SKM-1 (cell line): ENCODE results near the gene MFAP2.

Source experiments
- DNase-seq: peaks from one replicate; lab custom pipeline; 2025; ENCODE audit not compliant: unreplicated experiment; lab: John Stamatoyannopoulos, UW

MFAP2 gene

GRCh38 chr1:16981269-16981849 is 939 bp upstream of the MFAP2 start:
- no peak for DNase-seq

- DNase-seq = no peak
Observed at GRCh38 chr1:16979475-16980327, 719 bp downstream of the MFAP2 start.

- DNase-seq = no peak
Observed at GRCh38 chr1:16978567-16979474, 1.6 kb downstream of the MFAP2 start.

- no peak for DNase-seq
Observed at GRCh38 chr1:16978139-16978538, 2.3 kb downstream of the MFAP2 start.

- no peak for DNase-seq
Observed at GRCh38 chr1:16977377-16977776, 3.0 kb downstream of the MFAP2 start.

- DNase-seq = no peak
Observed at GRCh38 chr1:16976966-16977365, 3.5 kb downstream of the MFAP2 start.

- DNase-seq = no peak
Observed at GRCh38 chr1:16975838-16976237, 4.6 kb downstream of the MFAP2 start.

GRCh38 chr1:16975211-16975610 is 5.2 kb downstream of the MFAP2 start:
- DNase-seq = no peak

- no peak for DNase-seq
Observed at GRCh38 chr1:16973215-16973614, 7.2 kb downstream of the MFAP2 start.

- no peak for DNase-seq
Observed at GRCh38 chr1:16972189-16972895, 8.1 kb downstream of the MFAP2 start.

- no peak for DNase-seq
Observed at GRCh38 chr1:16971341-16972188, 8.9 kb downstream of the MFAP2 start.

- no peak for DNase-seq
Observed at GRCh38 chr1:16970132-16970910, 10.1 kb downstream of the MFAP2 start.

- DNase-seq = no peak
Observed at GRCh38 chr1:16969651-16970050, 10.8 kb downstream of the MFAP2 start.

GRCh38 chr1:16969057-16969611 is 11.3 kb downstream of the MFAP2 start:
- no peak for DNase-seq

- no peak for DNase-seq
Observed at GRCh38 chr1:16968372-16968771, 12.0 kb downstream of the MFAP2 start.

- no peak for DNase-seq
Observed at GRCh38 chr1:16967962-16968361, 12.5 kb downstream of the MFAP2 start.

- DNase-seq = no peak
Observed at GRCh38 chr1:16967095-16967575, 13.3 kb downstream of the MFAP2 start.

GRCh38 chr1:16966282-16966681 is 14.1 kb downstream of the MFAP2 start:
- no peak for DNase-seq
